H1 (cell line): ENCODE measurements around the gene DIAPH1. TPM values are rescaled to one million over a fixed set of nuclear protein-coding genes. Genes with fewer than 3 reads are reported as not detected.

Experiments
- BACH1 ChIP-seq: IDR thresholded peaks from 2 replicates; pipeline ENCODE4 v1.6.1; 2012; ENCODE audit warnings: low read length, improper control_type of control experiment
- CBX5 ChIP-seq: fragments of 300-800, 300-1000 bp; sonication (generic); IDR thresholded peaks from 2 replicates; pipeline ENCODE4 v1.7.1; 2016; ENCODE audit warnings: antibody characterized with exemption, low read length, low read depth
- EP300 ChIP-seq, 2 experiments: IDR thresholded peaks; 1 replicate in 1 of 2; 2 replicates in 1 of 2; pipeline ENCODE4 v1.6.1; 2011 to 2012; ENCODE audit warnings: low read depth in 2 of 2, low read length in 2 of 2, mild to moderate bottlenecking in 2 of 2, borderline replicate concordance in 1 of 2, inconsistent platforms in 1 of 2, moderate library complexity in 1 of 2
- KDM4A ChIP-seq: IDR thresholded peaks from one replicate; pipeline ENCODE4 v1.7.1; 2012; ENCODE audit warnings: low read depth, mild to moderate bottlenecking, moderate library complexity, low read length, inconsistent platforms; ENCODE audit not compliant: severe bottlenecking
- RXRA ChIP-seq: IDR thresholded peaks from 2 replicates; pipeline ENCODE4 v1.6.1; 2011; ENCODE audit warnings: low read depth, mild to moderate bottlenecking, low read length, moderate library complexity; ENCODE audit not compliant: insufficient read depth
- SIX5 ChIP-seq: IDR thresholded peaks from 2 replicates; pipeline ENCODE4 v1.6.1; 2011; ENCODE audit warnings: mild to moderate bottlenecking, low read depth, low read length
- SUZ12 ChIP-seq: fragments of 200-600 bp; sonication (generic); IDR thresholded peaks from 2 replicates; pipeline ENCODE4 v1.6.1; 2012; ENCODE audit warnings: mild to moderate bottlenecking, inconsistent platforms, low read length, moderate library complexity, mixed read lengths
- YY1 ChIP-seq: IDR thresholded peaks from 2 replicates; pipeline ENCODE4 v1.6.1; 2011; ENCODE audit warnings: low read depth, mild to moderate bottlenecking, low read length
- polyA plus RNA-seq, 7 experiments: library from polyadenylated mRNA; depleted of rRNA in 3 of 7; stranded (reverse) in 5 of 7; unstranded in 2 of 7; fragments of >200 nt in 5 of 7; fragments of 200-250 nt in 2 of 7; gene quantifications; 1 replicate in 5 of 7; 2 replicates in 1 of 7; 4 replicates in 1 of 7; pipeline versions ENCODE4 v1.2.1 to v1.2.3, GENCODE V29; 2011 to 2013; ENCODE audit warnings: missing spikeins in 2 of 7, mixed read lengths in 2 of 7
- total RNA-seq: library from RNA; stranded (reverse); fragmentation: NEBNext Ultra II Directional; extraction: Animal tissue kit (Norgen Biotek cat#: 25700); gene quantifications from 2 replicates; pipeline ENCODE4 v1.2.1, GENCODE V29; 2021
- TF ChIP-seq, protein P1 (sequence below): IDR thresholded peaks from 2 replicates; pipeline ENCODE4 v1.6.1; 2012; ENCODE audit warnings: low read length, inconsistent platforms
- TF ChIP-seq, protein P2 (sequence below): IDR thresholded peaks from 2 replicates; pipeline ENCODE4 v1.6.1; 2012; ENCODE audit warnings: inconsistent platforms

Gene DIAPH1
- total and polyA plus RNA-seq, 2 of the 8 experiments (the other 6 are each of a cell fraction or from before 2014, with no cell fraction given) = 61.2 to 114 TPM

DNA sequence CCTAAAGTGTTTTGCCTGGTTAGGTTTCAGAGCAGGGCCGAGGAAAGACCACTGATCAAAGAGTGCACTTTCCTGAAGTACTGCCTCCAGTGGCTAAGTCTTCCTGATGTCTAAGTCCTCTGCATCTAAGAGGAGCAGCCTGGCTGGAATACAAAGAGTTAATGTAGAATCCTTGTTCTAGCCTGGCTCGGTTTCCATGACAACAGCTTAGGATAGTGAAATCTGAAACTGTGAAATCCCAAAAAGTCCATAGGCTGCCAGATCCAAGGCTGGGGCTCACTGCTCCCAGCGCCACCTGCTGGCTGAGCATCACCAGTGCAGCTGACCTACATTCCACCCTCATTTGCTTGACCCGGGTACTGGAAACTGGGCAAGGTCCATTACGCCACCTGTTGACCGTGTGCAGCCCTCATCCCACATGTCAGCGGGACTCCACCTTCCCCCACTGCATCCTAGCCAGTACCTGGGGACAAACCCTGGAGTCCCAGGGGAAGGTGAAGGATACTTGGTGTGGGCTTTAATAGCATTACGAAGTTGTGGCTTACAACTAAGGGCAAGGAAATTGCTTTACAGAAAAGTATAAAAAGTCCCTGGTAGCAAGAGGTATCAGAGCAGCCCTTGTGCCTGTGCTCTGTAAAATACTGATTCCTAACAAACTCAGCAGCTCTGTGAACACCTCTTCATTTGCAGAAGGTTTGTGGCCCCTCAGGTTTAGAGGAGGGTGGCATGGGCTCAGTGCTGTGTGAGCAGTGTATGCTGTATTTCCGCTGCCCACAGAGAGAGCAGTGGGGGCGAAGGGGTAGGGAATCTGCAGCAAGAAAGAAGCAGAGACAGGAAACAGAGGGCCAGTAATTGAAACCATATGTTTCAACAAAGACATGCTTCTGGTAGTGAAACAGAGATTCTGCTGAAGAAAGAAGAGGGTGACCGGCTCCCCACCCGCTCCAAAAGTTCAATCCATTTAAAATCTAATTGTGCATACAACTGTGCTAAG, 93.9 kb downstream of the DIAPH1 start (continued):
- TF ChIP-seq KDM4A (no peak), BACH1 (no peak), CBX5 (no peak), RXRA (peak; percentile 77; the same call in 1 of the 2 replicates), YY1 (peak; percentile 76; the same call in 1 of the 2 replicates), EP300 (IDR thresholded peaks at IDR 0.05; ENCODE audit: borderline replicate concordance in 1 of 2, low read depth in 2 of 2, low read length in 2 of 2) (peak in 1 of 2 experiments; percentile 68; a peak in 1 of 3 replicates), SUZ12 (no peak), SIX5 (peak; percentile 7; the same call in 1 of the 2 replicates)
- TF ChIP-seq, protein P1, sequence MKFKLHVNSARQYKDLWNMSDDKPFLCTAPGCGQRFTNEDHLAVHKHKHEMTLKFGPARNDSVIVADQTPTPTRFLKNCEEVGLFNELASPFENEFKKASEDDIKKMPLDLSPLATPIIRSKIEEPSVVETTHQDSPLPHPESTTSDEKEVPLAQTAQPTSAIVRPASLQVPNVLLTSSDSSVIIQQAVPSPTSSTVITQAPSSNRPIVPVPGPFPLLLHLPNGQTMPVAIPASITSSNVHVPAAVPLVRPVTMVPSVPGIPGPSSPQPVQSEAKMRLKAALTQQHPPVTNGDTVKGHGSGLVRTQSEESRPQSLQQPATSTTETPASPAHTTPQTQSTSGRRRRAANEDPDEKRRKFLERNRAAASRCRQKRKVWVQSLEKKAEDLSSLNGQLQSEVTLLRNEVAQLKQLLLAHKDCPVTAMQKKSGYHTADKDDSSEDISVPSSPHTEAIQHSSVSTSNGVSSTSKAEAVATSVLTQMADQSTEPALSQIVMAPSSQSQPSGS = peak; percentile 81
- TF ChIP-seq, protein P2, sequence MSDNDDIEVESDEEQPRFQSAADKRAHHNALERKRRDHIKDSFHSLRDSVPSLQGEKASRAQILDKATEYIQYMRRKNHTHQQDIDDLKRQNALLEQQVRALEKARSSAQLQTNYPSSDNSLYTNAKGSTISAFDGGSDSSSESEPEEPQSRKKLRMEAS = peak; percentile 86
